T-helper 9 cell (primary cell): ENCODE results near the gene ISG20L2.
A peak's percentile ranks its signal among the peaks of the same experiment; 100 is the strongest.

Source experiments
- DNase-seq: peaks from one replicate; pipeline ENCODE4 v3.0.0-alpha.2; 2020

Gene ISG20L2

GRCh38 chr1:156705918-156706656, 22.5 kb downstream of the ISG20L2 start:
- DNase-seq = peak; percentile 78

GRCh38 chr1:156705321-156705917, 23.1 kb downstream of the ISG20L2 start, which contains the start of gene CRABP2:
TSS of gene CRABP2 (minus strand) at chr1:156705583. CDS start at chr1:156705446, 137 bp downstream.
- DNase-seq = peak; percentile 23

- DNase-seq = peak; percentile 21
Observed at GRCh38 chr1:156704930-156705320, 23.6 kb downstream of the ISG20L2 start.

GRCh38 chr1:156704166-156704711, 24.3 kb downstream of the ISG20L2 start:
- DNase-seq = no peak

GRCh38 chr1:156703741-156704140, 24.8 kb downstream of the ISG20L2 start:
- no peak for DNase-seq

- no peak for DNase-seq
Observed at GRCh38 chr1:156703336-156703735, 25.2 kb downstream of the ISG20L2 start.

- no peak for DNase-seq
Observed at GRCh38 chr1:156700736-156701531, 27.6 kb downstream of the ISG20L2 start.

GRCh38 chr1:156698995-156699394, 29.6 kb downstream of the ISG20L2 start:
- no peak for DNase-seq

GRCh38 chr1:156697481-156697880, 31.1 kb downstream of the ISG20L2 start:
- DNase-seq = no peak

GRCh38 chr1:156696755-156697154, 31.8 kb downstream of the ISG20L2 start:
- DNase-seq = no peak

GRCh38 chr1:156694690-156694962, 33.9 kb downstream of the ISG20L2 start:
- DNase-seq = no peak

GRCh38 chr1:156693848-156694689, 34.5 kb downstream of the ISG20L2 start:
- DNase-seq = no peak

- no peak for DNase-seq
Observed at GRCh38 chr1:156692925-156693847, 35.4 kb downstream of the ISG20L2 start.

GRCh38 chr1:156692441-156692924, 36.1 kb downstream of the ISG20L2 start:
- DNase-seq = no peak

GRCh38 chr1:156691665-156692440, 36.7 kb downstream of the ISG20L2 start:
- no peak for DNase-seq

GRCh38 chr1:156691191-156691590, 37.4 kb downstream of the ISG20L2 start:
- no peak for DNase-seq

- no peak for DNase-seq
Observed at GRCh38 chr1:156690675-156691036, 37.9 kb downstream of the ISG20L2 start.

- no peak for DNase-seq
Observed at GRCh38 chr1:156689953-156690674, 38.5 kb downstream of the ISG20L2 start.

GRCh38 chr1:156689035-156689952, 39.3 kb downstream of the ISG20L2 start:
- peak; percentile 67 for DNase-seq
